H9 (cell line): ENCODE measurements around the gene ASTN1. TPM values are rescaled to one million over a fixed set of nuclear protein-coding genes. Genes with fewer than 3 reads are reported as not detected.

ENCODE experiments used
- DNase-seq: peaks from one replicate; pipeline ENCODE4 v3.0.0-alpha.2; 2017
- H2AFZ ChIP-seq: one replicate; pipeline ENCODE4 v1.6.1; 2013; ENCODE audit warnings: mild to moderate bottlenecking, low read length, control low read depth, moderate library complexity
- H2AK5ac ChIP-seq: 2 replicates; pipeline ENCODE4 v1.6.1; 2013; ENCODE audit warnings: low read length, control low read depth, mixed read lengths; ENCODE audit not compliant: insufficient read length
- H2BK120ac ChIP-seq: one replicate; pipeline ENCODE4 v1.6.1; 2013; ENCODE audit warnings: low read depth, mild to moderate bottlenecking, low read length, control low read depth, inconsistent platforms; ENCODE audit not compliant: poor library complexity, severe bottlenecking
- H2BK12ac ChIP-seq: 2 replicates; pipeline ENCODE4 v1.6.1; 2013; ENCODE audit warnings: low read length, control low read depth, mixed read lengths, low read depth; ENCODE audit not compliant: insufficient read length
- H2BK15ac ChIP-seq: 2 replicates; pipeline ENCODE4 v1.6.1; 2013; ENCODE audit warnings: low read depth, low read length, control low read depth
- H2BK20ac ChIP-seq: one replicate; pipeline ENCODE4 v1.6.1; 2013; ENCODE audit warnings: low read depth, mild to moderate bottlenecking, low read length, control low read depth, inconsistent platforms; ENCODE audit not compliant: poor library complexity, severe bottlenecking
- H2BK5ac ChIP-seq: 2 replicates; pipeline ENCODE4 v1.6.1; 2013; ENCODE audit warnings: low read length, control low read depth, mixed read lengths; ENCODE audit not compliant: insufficient read length
- H3K14ac ChIP-seq: 2 replicates; pipeline ENCODE4 v1.6.1; 2013; ENCODE audit warnings: low read length, control low read depth; ENCODE audit not compliant: insufficient read depth
- H3K18ac ChIP-seq: 2 replicates; pipeline ENCODE4 v1.6.1; 2013; ENCODE audit warnings: low read depth, mild to moderate bottlenecking, mixed read lengths, low read length, control low read depth; ENCODE audit not compliant: insufficient read length
- H3K23ac ChIP-seq: 2 replicates; pipeline ENCODE4 v1.6.1; 2013; ENCODE audit warnings: low read length, control low read depth, mixed read lengths, low read depth; ENCODE audit not compliant: insufficient read length
- H3K23me2 ChIP-seq: 2 replicates; pipeline ENCODE4 v1.6.1; 2013; ENCODE audit warnings: low read depth, mild to moderate bottlenecking, mixed read lengths, low read length, control low read depth; ENCODE audit not compliant: insufficient read length, poor library complexity, severe bottlenecking
- H3K27ac ChIP-seq: 2 replicates; pipeline ENCODE4 v1.5.1; 2013; ENCODE audit warnings: low read length, control low read depth, mixed read lengths, low read depth; ENCODE audit not compliant: insufficient read length
- H3K27me3 ChIP-seq: 2 replicates; pipeline ENCODE4 v1.6.1; 2013; ENCODE audit warnings: low read length, control low read depth, inconsistent platforms; ENCODE audit not compliant: insufficient read depth
- H3K4ac ChIP-seq: 2 replicates; pipeline ENCODE4 v1.6.1; 2013; ENCODE audit warnings: low read depth, mild to moderate bottlenecking, control low read depth, inconsistent platforms, low read length, moderate library complexity
- H3K4me1 ChIP-seq: 2 replicates; pipeline ENCODE4 v1.6.1; 2013; ENCODE audit warnings: low read length, control low read depth, inconsistent platforms; ENCODE audit not compliant: insufficient read depth
- H3K4me2 ChIP-seq: 2 replicates; pipeline ENCODE4 v1.6.1; 2013; ENCODE audit warnings: low read length, control low read depth, mixed read lengths; ENCODE audit not compliant: insufficient read length, insufficient read depth
- H3K56ac ChIP-seq: 2 replicates; pipeline ENCODE4 v1.6.1; 2013; ENCODE audit warnings: low read depth, mild to moderate bottlenecking, mixed read lengths, low read length, control low read depth; ENCODE audit not compliant: insufficient read length
- H3K79me1 ChIP-seq: 2 replicates; pipeline ENCODE4 v1.6.1; 2013; ENCODE audit warnings: low read depth, mild to moderate bottlenecking, moderate library complexity, low read length, control low read depth, inconsistent platforms; ENCODE audit not compliant: insufficient read depth, poor library complexity, severe bottlenecking
- H3K79me2 ChIP-seq: 2 replicates; pipeline ENCODE4 v1.6.1; 2013; ENCODE audit warnings: low read length, control low read depth, inconsistent platforms; ENCODE audit not compliant: insufficient read depth
- H3K9ac ChIP-seq: 2 replicates; pipeline ENCODE4 v1.6.1; 2013; ENCODE audit warnings: low read length, control low read depth, mixed read lengths; ENCODE audit not compliant: insufficient read length; ENCODE audit errors: extremely low read depth
- H3K9me3 ChIP-seq: one replicate; pipeline ENCODE4 v1.6.1; 2013; ENCODE audit warnings: low read depth, low read length, inconsistent platforms; ENCODE audit not compliant: control insufficient read depth
- H3T11ph ChIP-seq: one replicate; pipeline ENCODE4 v1.6.1; 2013; ENCODE audit warnings: mild to moderate bottlenecking, low read length, control low read depth, inconsistent platforms
- H4K20me1 ChIP-seq: one replicate; pipeline ENCODE4 v1.6.1; 2013; ENCODE audit not compliant: control insufficient read depth, insufficient read length, insufficient read depth
- H4K5ac ChIP-seq: 2 replicates; pipeline ENCODE4 v1.6.1; 2013; ENCODE audit warnings: low read depth, mild to moderate bottlenecking, mixed read lengths, low read length, control low read depth; ENCODE audit not compliant: insufficient read length
- H4K8ac ChIP-seq: replicated peaks from 2 replicates; pipeline ENCODE4 v1.6.1; 2013; ENCODE audit warnings: low read length, control low read depth, mixed read lengths, low read depth; ENCODE audit not compliant: insufficient read length
- H4K91ac ChIP-seq: 2 replicates; pipeline ENCODE4 v1.6.1; 2013; ENCODE audit warnings: low read depth, mild to moderate bottlenecking, moderate library complexity, mixed read lengths, low read length, control low read depth; ENCODE audit not compliant: insufficient read length
- H3K27ac Mint-ChIP-seq, 3 experiments: 2 replicates in 2 of 3; 3 replicates in 1 of 3; pipeline ENCODE4 v1.8.0; 2020 to 2021; ENCODE audit warnings: mixed read lengths in 3 of 3, mild to moderate bottlenecking in 1 of 3, moderate library complexity in 1 of 3
- H3K27me3 Mint-ChIP-seq: 2 replicates; pipeline ENCODE4 v1.8.0; 2021; ENCODE audit warnings: low read depth, mild to moderate bottlenecking, moderate library complexity, mixed read lengths
- H3K36me3 Mint-ChIP-seq, 3 experiments: 2 replicates in 2 of 3; 3 replicates in 1 of 3; pipeline ENCODE4 v1.8.0; 2020 to 2021; ENCODE audit warnings: low read depth in 3 of 3, mixed read lengths in 3 of 3; ENCODE audit not compliant: insufficient read depth in 1 of 3
- H3K4me1 Mint-ChIP-seq, 2 experiments: 2 replicates each; pipeline ENCODE4 v1.8.0; 2020; ENCODE audit warnings: mixed read lengths in 2 of 2
- H3K4me3 Mint-ChIP-seq, 2 experiments: 2 replicates in 1 of 2; 3 replicates in 1 of 2; pipeline ENCODE4 v1.8.0; 2020 to 2021; ENCODE audit warnings: mild to moderate bottlenecking in 2 of 2, mixed read lengths in 2 of 2, moderate library complexity in 1 of 2
- H3K9me3 Mint-ChIP-seq, 2 experiments: 2 replicates in 1 of 2; 3 replicates in 1 of 2; pipeline ENCODE4 v1.8.0; 2020; ENCODE audit warnings: mild to moderate bottlenecking in 2 of 2, mixed read lengths in 2 of 2, moderate library complexity in 1 of 2
- CTCF ChIP-seq: fragments of 200-600 bp; sonication (generic); conservative IDR thresholded peaks from 3 replicates; pipeline ENCODE4 v1.8.0; 2021; ENCODE audit warnings: antibody characterized with exemption, mild to moderate bottlenecking
- total RNA-seq: library from RNA; stranded (reverse); gene quantifications from 2 replicates; pipeline ENCODE4 v1.2.1, GENCODE V29; 2021

The ASTN1 gene
- total RNA-seq, 1 experiment from 2014 or later = 0.98 TPM

- H2BK20ac ChIP-seq = no peak overlapping the region
- no peak for DNase-seq
- H3K27me3 ChIP-seq = no peaks in the 10 kb centered on the region
- no peaks in the 10 kb centered on the region for H3K79me2 ChIP-seq
- H2AK5ac ChIP-seq = no peak overlapping the region
- TF ChIP-seq CTCF = no peak
- no peaks in the 10 kb centered on the region for H3K23me2 ChIP-seq
- no peak overlapping the region for H2AFZ ChIP-seq
- no peaks in the 10 kb centered on the region for H3K9me3 Mint-ChIP-seq
- no peak overlapping the region for H3K4me3 Mint-ChIP-seq
- H3K27ac ChIP-seq = no peak overlapping the region
- no peaks in the 10 kb centered on the region for H3K4me1 ChIP-seq
- no peak overlapping the region for H2BK15ac ChIP-seq
- no peaks in the 10 kb centered on the region for H3K79me1 ChIP-seq
- peaks cover 0 to 6% of the 10 kb centered on the region in 2 experiments; a peak in 2 of 4 replicates for H3K4me1 Mint-ChIP-seq
- no peak overlapping the region for H3K23ac ChIP-seq
- H3K9ac ChIP-seq = no peak overlapping the region
- no peak overlapping the region for H4K91ac ChIP-seq
- H3K9me3 ChIP-seq = no peaks in the 10 kb centered on the region
- no peak overlapping the region for H3K14ac ChIP-seq
- H3K18ac ChIP-seq = no peak overlapping the region
- H3K27ac Mint-ChIP-seq = no peak overlapping the region
- no peak overlapping the region for H3T11ph ChIP-seq
- H4K20me1 ChIP-seq = no peaks in the 10 kb centered on the region
- H2BK5ac ChIP-seq = no peak overlapping the region
- no peak overlapping the region for H3K56ac ChIP-seq
- no peak overlapping the region for H3K4ac ChIP-seq
- no peak overlapping the region for H3K4me2 ChIP-seq
- no peak overlapping the region for H4K5ac ChIP-seq
- no peak overlapping the region for H2BK120ac ChIP-seq
- no peak overlapping the region for H4K8ac ChIP-seq
- peaks cover 5% of the 10 kb centered on the region; the same call in 1 of the 2 replicates for H3K27me3 Mint-ChIP-seq
- H2BK12ac ChIP-seq = no peak overlapping the region
- H3K36me3 Mint-ChIP-seq = no peaks in the 10 kb centered on the region
These were observed 177.5 kb downstream of the ASTN1 start for GRCh38 chr1:176987016-176987415.
